IMR-90 (cell line): ENCODE results near the gene FOXP1. TPM values are rescaled to one million over a fixed set of nuclear protein-coding genes. Genes with fewer than 3 reads are reported as not detected.

Source experiments
- ATAC-seq: fragments of 200-7000 bp; cut with Tn5 transposase; 2 replicates; pipeline ENCODE4 v1.9.1; 2020; ENCODE audit warnings: low read depth, mild to moderate bottlenecking, moderate library complexity
- BruUV-seq: library from RNA; stranded (reverse); fragments of 400-500 nt; replicated peaks from 2 replicates; lab custom pipeline; 2021; lab: Mats Ljungman, UMichigan
- CTCF ChIA-PET: fragments of 300-600 bp; formaldehyde crosslinking; extraction: SDS; loops from one replicate; lab custom pipeline; 2021; ENCODE audit warnings: antibody characterized with exemption; lab: Yijun Ruan, JAX
- POLR2A ChIA-PET: fragments of 300-600 bp; sonication (Branson Sonifier 250); formaldehyde crosslinking; loops from one replicate; lab custom pipeline; 2022; ENCODE audit warnings: antibody characterized with exemption; ENCODE audit not compliant: unreplicated experiment; lab: Charles Lee
- DNase-seq: peaks from one replicate; pipeline ENCODE4 v3.0.0; 2013
- H2AFZ ChIP-seq: replicated peaks from 2 replicates; pipeline ENCODE3; 2013; ENCODE audit warnings: low read length, mild to moderate bottlenecking; ENCODE audit not compliant: poor library complexity
- H2AK5ac ChIP-seq: 2 replicates; pipeline ENCODE4 v1.6.1; 2013; ENCODE audit warnings: low read depth, low read length, inconsistent platforms
- H2AK9ac ChIP-seq: replicated peaks from 2 replicates; pipeline ENCODE3; 2013; ENCODE audit warnings: mild to moderate bottlenecking, low read depth, low read length, moderate library complexity; ENCODE audit not compliant: poor library complexity
- H2BK120ac ChIP-seq: 2 replicates; pipeline ENCODE4 v1.6.1; 2013; ENCODE audit warnings: low read depth, low read length, inconsistent platforms
- H2BK15ac ChIP-seq: 3 replicates; pipeline ENCODE4 v1.6.1; 2013; ENCODE audit warnings: low read depth, low read length, inconsistent platforms
- H2BK20ac ChIP-seq: 2 replicates; pipeline ENCODE4 v1.6.1; 2013; ENCODE audit warnings: low read depth, mild to moderate bottlenecking, inconsistent platforms, low read length, moderate library complexity
- H2BK5ac ChIP-seq: 2 replicates; pipeline ENCODE4 v1.6.1; 2013; ENCODE audit warnings: mild to moderate bottlenecking, low read depth, low read length, inconsistent platforms; ENCODE audit not compliant: poor library complexity, severe bottlenecking
- H3K14ac ChIP-seq: replicated peaks from 2 replicates; pipeline ENCODE4 v1.6.1; 2013; ENCODE audit warnings: low read depth, low read length, inconsistent platforms
- H3K18ac ChIP-seq: 2 replicates; pipeline ENCODE4 v1.6.1; 2013; ENCODE audit warnings: low read depth, low read length, control low read depth
- H3K23ac ChIP-seq: 2 replicates; pipeline ENCODE4 v1.6.1; 2013; ENCODE audit warnings: low read depth, low read length, inconsistent platforms
- H3K27ac ChIP-seq: 2 replicates; pipeline ENCODE4 v1.5.1; 2013; ENCODE audit warnings: mild to moderate bottlenecking, control low read depth, low read length; ENCODE audit not compliant: insufficient read depth
- H3K27me3 ChIP-seq: 2 replicates; pipeline ENCODE4 v1.6.1; 2013; ENCODE audit warnings: low read length; ENCODE audit not compliant: control insufficient read depth, insufficient read depth
- H3K36me3 ChIP-seq: 2 replicates; pipeline ENCODE4 v1.6.1; 2013; ENCODE audit warnings: low read length, mixed read lengths; ENCODE audit not compliant: control insufficient read depth, insufficient read depth
- H3K4ac ChIP-seq: 2 replicates; pipeline ENCODE4 v1.6.1; 2013; ENCODE audit warnings: low read depth, low read length, inconsistent platforms
- H3K4me1 ChIP-seq: 2 replicates; pipeline ENCODE4 v1.6.1; 2013; ENCODE audit warnings: low read length, mixed read lengths; ENCODE audit not compliant: control insufficient read depth, insufficient read depth
- H3K4me2 ChIP-seq: 2 replicates; pipeline ENCODE4 v1.6.1; 2013; ENCODE audit warnings: low read depth, mild to moderate bottlenecking, control low read depth, low read length, moderate library complexity
- H3K4me3 ChIP-seq: 2 replicates; pipeline ENCODE4 v1.5.1; 2013; ENCODE audit warnings: low read depth, mild to moderate bottlenecking, control low read depth, low read length, moderate library complexity; ENCODE audit not compliant: insufficient read depth
- H3K56ac ChIP-seq: 2 replicates; pipeline ENCODE4 v1.6.1; 2013; ENCODE audit warnings: low read length, inconsistent platforms; ENCODE audit not compliant: insufficient read depth; ENCODE audit errors: extremely low read depth
- H3K79me1 ChIP-seq, 2 experiments: 2 replicates each; pipeline ENCODE4 v1.6.1; 2013; ENCODE audit warnings: low read length in 2 of 2, inconsistent platforms in 1 of 2, low read depth in 1 of 2
- H3K9ac ChIP-seq: 2 replicates; pipeline ENCODE4 v1.6.1; 2013; ENCODE audit warnings: low read depth, low read length, control low read depth
- H3K9me1 ChIP-seq: 2 replicates; pipeline ENCODE4 v1.6.1; 2013; ENCODE audit warnings: low read length, inconsistent platforms; ENCODE audit not compliant: insufficient read depth
- H3K9me3 ChIP-seq: 2 replicates; pipeline ENCODE4 v1.6.1; 2013; ENCODE audit warnings: low read length; ENCODE audit not compliant: control insufficient read depth, insufficient read depth
- H4K20me1 ChIP-seq: 2 replicates; pipeline ENCODE4 v1.6.1; 2013; ENCODE audit warnings: low read length, inconsistent platforms; ENCODE audit not compliant: insufficient read depth
- H4K5ac ChIP-seq: 2 replicates; pipeline ENCODE4 v1.6.1; 2013; ENCODE audit warnings: mild to moderate bottlenecking, low read depth, low read length, control low read depth
- H4K8ac ChIP-seq, 2 experiments: 2 replicates each; pipeline ENCODE4 v1.6.1; 2013; ENCODE audit warnings: low read depth in 2 of 2, low read length in 2 of 2, control low read depth in 1 of 2, inconsistent platforms in 1 of 2
- H4K91ac ChIP-seq: 2 replicates; pipeline ENCODE4 v1.6.1; 2013; ENCODE audit warnings: low read depth, low read length, inconsistent platforms; ENCODE audit not compliant: insufficient read depth
- RFX5 ChIP-seq: IDR thresholded peaks from 2 replicates; pipeline ENCODE4 v1.8.0; 2012; ENCODE audit warnings: low read depth, mild to moderate bottlenecking, low read length, moderate library complexity
- WGBS, 2 experiments: methylation state at CpG; one replicate each; pipeline versions ENCODE4 v1.1.5 to v1.1.7; 2013; ENCODE audit warnings: missing lambda C conversion rate in 2 of 2; ENCODE audit not compliant: insufficient read length in 1 of 2; ENCODE audit errors: extremely low coverage in 2 of 2; 5-methylcytosine and 5-hydroxymethylcytosine counted together
- dilution Hi-C: fragments of 300-500 bp; cut with HindIII; formaldehyde crosslinking; loops from one replicate; pipeline ENCODE4 v1.14.3; 2018; ENCODE audit warnings: low sequenced_read_pairs; ENCODE audit not compliant: unreplicated experiment
- in situ Hi-C: fragments of 300-500 bp; cut with MboI; formaldehyde crosslinking; loops from 3 replicates; pipeline ENCODE4 v1.14.3; 2019; ENCODE audit warnings: low sequenced_read_pairs, inconsistent platforms, mixed read lengths
- intact Hi-C: fragments of 100-400 bp; cut with micrococcal nuclease; formaldehyde crosslinking; loops from 2 replicates; pipeline ENCODE4 v1.10.0; 2022
- polyA plus RNA-seq, 3 experiments: library from polyadenylated mRNA; depleted of rRNA; stranded (reverse); fragments of >200 nt; gene quantifications; 2 replicates each; pipeline ENCODE4 v1.2.3, GENCODE V29; 2012; ENCODE audit warnings: low replicate concordance in 1 of 3
- total RNA-seq: library from RNA; depleted of rRNA; stranded (reverse); fragments of >200 nt; gene quantifications from 2 replicates; pipeline ENCODE4 v1.2.3, GENCODE V29; 2012

The FOXP1 gene
- total and polyA plus RNA-seq, 2 of the 4 experiments (the other 2 are of a cell fraction), result 37.0 to 132 TPM

- Histone ChIP-seq H3K23ac (peak overlapping the region; percentile 29; the same call in 1 of the 2 replicates), H4K20me1 (no peaks in the 10 kb centered on the region), H3K56ac (no peak overlapping the region), H3K4ac (no peak overlapping the region), H3K27ac (no peak overlapping the region), H3K18ac (no peak overlapping the region), H3K9me3 (no peaks in the 10 kb centered on the region), H3K4me3 (no peak overlapping the region), H4K5ac (no peak overlapping the region), H2BK20ac (no peak overlapping the region), H2AFZ (no peak overlapping the region), H3K79me1 (peaks cover 10 to 27% of the 10 kb centered on the region in 2 experiments), H3K36me3 (no peaks in the 10 kb centered on the region), H3K9ac (no peak overlapping the region), H2BK15ac (no peak overlapping the region), H3K9me1 (no peaks in the 10 kb centered on the region; the same call in 1 of the 2 replicates), H4K8ac (no peak overlapping the region; a peak in 1 of 4 replicates), H2AK5ac (no peak overlapping the region), H2AK9ac (no peak overlapping the region), H4K91ac (no peak overlapping the region), H3K4me1 (no peaks in the 10 kb centered on the region), H3K14ac (no peak overlapping the region), H3K4me2 (no peak overlapping the region), H3K27me3 (no peaks in the 10 kb centered on the region), H2BK120ac (no peak overlapping the region), H2BK5ac (no peak overlapping the region)
- no CpG with 5 or more reads among the region's 10 CpGs for WGBS, 2 experiments
- dilution Hi-C loops, result no loop called here
- ChIA-PET CTCF (no interaction called here), POLR2A (no interaction called here)
- intact Hi-C loops, result no loop called here
- no peak for TF ChIP-seq RFX5
- ATAC-seq (no peak), DNase-seq (no peak)
- in situ Hi-C loops, result no loop called here
- no TSS peak for BruUV-seq
These were observed 175.7 kb downstream of the FOXP1 start for GRCh38 chr3:71407823-71408222.
